GM23248 (cell line): ENCODE data around the gene RCAN2. TPM values are rescaled to one million over a fixed set of nuclear protein-coding genes. Genes with fewer than 3 reads are reported as not detected.

Experiments
- DNase-seq: peaks from one replicate; pipeline ENCODE4 v3.0.0-alpha.2; 2015
- H2AFZ ChIP-seq: fragments of 200-600 bp; sonication (generic); 2 replicates; pipeline ENCODE4 v1.6.1; 2016; ENCODE audit warnings: antibody characterized with exemption
- H3F3A ChIP-seq: fragments of 200-600 bp; sonication (generic); 2 replicates; pipeline ENCODE4 v1.6.1; 2016; ENCODE audit warnings: mild to moderate bottlenecking, antibody characterized with exemption, mixed run types; ENCODE audit not compliant: insufficient read depth
- H3K27ac ChIP-seq: fragments of 200-600 bp; sonication (generic); 2 replicates; pipeline ENCODE4 v1.5.1; 2016; ENCODE audit warnings: mild to moderate bottlenecking
- H3K27me3 ChIP-seq: fragments of 200-600 bp; sonication (generic); replicated peaks from 2 replicates; pipeline ENCODE4 v1.6.1; 2016; ENCODE audit warnings: mild to moderate bottlenecking; ENCODE audit not compliant: insufficient read depth
- H3K36me3 ChIP-seq: fragments of 200-600 bp; sonication (generic); 2 replicates; pipeline ENCODE4 v1.6.1; 2016; ENCODE audit warnings: low read depth, mild to moderate bottlenecking
- H3K4me1 ChIP-seq: fragments of 200-600 bp; sonication (generic); 2 replicates; pipeline ENCODE4 v1.6.1; 2016; ENCODE audit warnings: mild to moderate bottlenecking; ENCODE audit not compliant: insufficient read depth
- H3K4me2 ChIP-seq: fragments of 200-600 bp; sonication (generic); one replicate; pipeline ENCODE4 v1.6.1; 2016; ENCODE audit warnings: mild to moderate bottlenecking; ENCODE audit not compliant: unreplicated experiment
- H3K4me3 ChIP-seq: fragments of 200-600 bp; sonication (generic); 2 replicates; pipeline ENCODE4 v1.5.1; 2016; ENCODE audit warnings: mild to moderate bottlenecking
- H3K79me2 ChIP-seq: fragments of 200-600 bp; sonication (generic); 2 replicates; pipeline ENCODE4 v1.6.1; 2016; ENCODE audit warnings: mild to moderate bottlenecking; ENCODE audit not compliant: insufficient read depth
- H3K9ac ChIP-seq: fragments of 200-600 bp; sonication (generic); 2 replicates; pipeline ENCODE4 v1.6.1; 2016; ENCODE audit warnings: mild to moderate bottlenecking
- H3K9me2 ChIP-seq: fragments of 200-600 bp; sonication (generic); 2 replicates; pipeline ENCODE4 v1.6.1; 2016; ENCODE audit warnings: mixed run types, mild to moderate bottlenecking, moderate library complexity; ENCODE audit not compliant: insufficient read depth
- H3K9me3 ChIP-seq: fragments of 200-600 bp; sonication (generic); one replicate; pipeline ENCODE4 v1.6.1; 2017; ENCODE audit warnings: low read depth
- H4K20me1 ChIP-seq: fragments of 200-600 bp; sonication (generic); 2 replicates; pipeline ENCODE4 v1.6.0; 2016; ENCODE audit not compliant: insufficient read depth
- EZH2 ChIP-seq: fragments of 200-600 bp; sonication (generic); IDR thresholded peaks from 2 replicates; pipeline ENCODE4 v1.6.1; 2018; ENCODE audit warnings: antibody characterized with exemption, mild to moderate bottlenecking; ENCODE audit not compliant: insufficient read depth, poor library complexity, severe bottlenecking
- EZH2phosphoT487 ChIP-seq: fragments of 200-600 bp; sonication (generic); IDR thresholded peaks from 2 replicates; pipeline ENCODE4 v1.6.1; 2018; ENCODE audit warnings: antibody characterized with exemption, moderate library complexity, mild to moderate bottlenecking, low read depth; ENCODE audit not compliant: insufficient read depth
- WGBS, 2 experiments: methylation state at CpG; one replicate each; pipeline ENCODE4 v1.1.6; 2015 to 2017; ENCODE audit warnings: low lambda C conversion rate in 2 of 2, low coverage in 1 of 2; ENCODE audit errors: missing lambda C conversion rate in 2 of 2; 5-methylcytosine and 5-hydroxymethylcytosine counted together
- in situ Hi-C: fragments of 300-500 bp; cut with MboI; formaldehyde crosslinking; loops from 2 replicates; pipeline ENCODE4 v1.15.0; 2020
- polyA plus RNA-seq: library from polyadenylated mRNA; unstranded; fragments of >200 nt; fragmentation: Nextera tagmentation; extraction: Ambion mirVana; gene quantifications from 2 replicates; pipeline ENCODE4 v1.2.1, GENCODE V29; 2016
- total RNA-seq: library from RNA; depleted of rRNA; stranded (reverse); fragments of >200 nt; shearing (Covaris generic); gene quantifications from 2 replicates; pipeline ENCODE4 v1.2.3, GENCODE V29; 2014

RCAN2 gene
- total and polyA plus RNA-seq, 2 experiments from 2014 or later, result 6.5 to 8.8 TPM

GRCh38 chr6:46312654-46313053 lies 178.6 kb downstream of the RCAN2 start:
- Histone ChIP-seq H3K27me3 (no peaks in the 10 kb centered on the region), H3K4me3 (no peak overlapping the region), H3K27ac (no peak overlapping the region), H3K36me3 (no peaks in the 10 kb centered on the region), H3K9me2 (no peaks in the 10 kb centered on the region), H3F3A (peaks cover 23% of the 10 kb centered on the region), H3K4me2 (no peak overlapping the region), H3K9ac (no peak overlapping the region), H3K79me2 (no peaks in the 10 kb centered on the region), H3K9me3 (no peaks in the 10 kb centered on the region), H4K20me1 (no peaks in the 10 kb centered on the region), H2AFZ (no peak overlapping the region), H3K4me1 (peaks cover 26% of the 10 kb centered on the region)
- TF ChIP-seq EZH2phosphoT487, result no peak
- TF ChIP-seq EZH2, result no peak
- in situ Hi-C loops, result no loop called here
- DNase-seq, result no peak
- WGBS, 2 experiments, result 55 to 59% methylated on average over 3 of the region's 3 CpGs

DNA sequence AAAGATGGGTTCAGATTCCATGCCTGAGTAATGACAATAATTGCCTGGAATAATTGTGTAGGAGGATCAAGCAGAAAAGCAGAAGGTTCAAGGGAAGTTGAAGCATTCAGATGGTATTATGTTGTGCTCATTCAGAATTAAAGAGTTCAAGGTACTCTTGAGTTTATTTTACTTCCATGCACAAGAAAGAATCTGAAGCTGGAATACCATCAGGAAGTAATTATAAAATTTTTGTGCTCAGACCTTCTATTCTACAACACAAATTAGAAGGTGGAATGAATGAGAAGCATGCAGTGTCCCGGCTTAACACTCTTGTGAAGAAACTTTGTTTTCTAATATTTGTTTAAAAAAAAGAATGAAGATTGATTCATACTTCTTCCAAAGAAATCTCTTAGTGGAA lies 181.1 kb downstream of the RCAN2 start:
- TF ChIP-seq EZH2, result no peak
- no peak for TF ChIP-seq EZH2phosphoT487
- H3K4me2 ChIP-seq, result peak overlapping the region; percentile 51
- H3K9me3 ChIP-seq, result no peaks in the 10 kb centered on the region
- no peak overlapping the region for H3K27ac ChIP-seq
- in situ Hi-C loops, result no loop called here
- H3K36me3 ChIP-seq, result no peaks in the 10 kb centered on the region
- peak; percentile 46 for DNase-seq
- H3K27me3 ChIP-seq, result no peaks in the 10 kb centered on the region
- no peak overlapping the region for H2AFZ ChIP-seq
- H3F3A ChIP-seq, result peaks cover 23% of the 10 kb centered on the region
- H3K4me1 ChIP-seq, result peaks cover 26% of the 10 kb centered on the region
- no peaks in the 10 kb centered on the region for H3K79me2 ChIP-seq
- 0 out of 2 replicates have a peak overlapping the region, but pooled peaks have one; percentile 4 for H3K4me3 ChIP-seq
- H4K20me1 ChIP-seq, result no peaks in the 10 kb centered on the region
- H3K9ac ChIP-seq, result no peak overlapping the region
- H3K9me2 ChIP-seq, result no peaks in the 10 kb centered on the region
- WGBS, 2 experiments, result 4 to 6% methylated on average over 1 of the region's 1 CpG

DNA sequence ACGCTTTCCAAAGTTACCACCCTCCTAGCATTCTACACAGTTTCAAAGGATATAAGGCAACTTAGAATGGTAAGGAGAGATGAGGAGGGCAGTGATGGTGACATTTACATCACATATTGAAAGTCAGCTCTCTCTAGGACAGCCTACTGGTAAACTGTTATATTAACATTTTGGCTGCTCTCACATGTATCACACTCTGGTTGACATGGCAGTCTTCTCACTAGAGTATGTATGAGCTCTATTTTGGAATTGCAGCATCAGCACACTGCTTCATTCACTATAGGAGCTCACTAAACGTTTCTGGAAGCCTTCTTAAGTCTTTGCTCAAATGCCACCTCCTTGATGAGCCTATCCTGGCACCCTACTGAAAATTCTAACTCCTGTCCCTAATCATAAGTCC lies 184.8 kb downstream of the RCAN2 start:
- Histone ChIP-seq H2AFZ (no peak overlapping the region), H3F3A (peaks cover 23% of the 10 kb centered on the region), H3K4me2 (no peak overlapping the region), H3K9me3 (no peaks in the 10 kb centered on the region), H3K27ac (no peak overlapping the region), H4K20me1 (no peaks in the 10 kb centered on the region), H3K79me2 (no peaks in the 10 kb centered on the region), H3K4me1 (peaks cover 26% of the 10 kb centered on the region), H3K4me3 (no peak overlapping the region), H3K9ac (no peak overlapping the region), H3K36me3 (no peaks in the 10 kb centered on the region), H3K9me2 (no peaks in the 10 kb centered on the region), H3K27me3 (no peaks in the 10 kb centered on the region)
- no peak for DNase-seq
- TF ChIP-seq EZH2 (no peak), EZH2phosphoT487 (no peak)
- 50 to 55% methylated on average over 2 of the region's 2 CpGs for WGBS, 2 experiments
- in situ Hi-C loops, result no loop called here

DNA sequence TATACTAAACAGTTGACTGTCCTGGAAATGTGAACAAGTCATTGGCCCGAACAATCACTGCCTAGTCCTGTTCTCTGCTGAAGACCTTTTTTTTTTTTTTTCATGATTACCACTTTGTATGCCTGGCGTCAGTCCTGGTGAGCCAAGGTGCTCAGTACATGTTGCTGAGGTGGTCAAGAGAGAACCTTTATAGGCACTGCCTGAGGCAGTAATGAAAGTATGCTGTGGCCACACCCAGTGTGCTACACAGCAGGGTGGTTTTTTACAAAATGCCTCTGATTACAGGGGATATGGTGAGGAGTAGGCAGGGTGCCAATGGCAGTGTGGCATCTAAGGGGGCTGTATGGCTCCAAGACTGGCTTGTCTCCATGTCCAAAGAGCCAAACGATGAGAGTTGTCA lies 185.4 kb downstream of the RCAN2 start:
- no peak overlapping the region for H3K9ac ChIP-seq
- no peaks in the 10 kb centered on the region for H3K79me2 ChIP-seq
- TF ChIP-seq EZH2phosphoT487 (no peak), EZH2 (no peak)
- no peak overlapping the region for H2AFZ ChIP-seq
- WGBS, 2 experiments, result 62 to 67% methylated on average over 3 of the region's 3 CpGs
- no peak for DNase-seq
- peaks cover 18% of the 10 kb centered on the region for H3F3A ChIP-seq
- no peaks in the 10 kb centered on the region for H4K20me1 ChIP-seq
- in situ Hi-C loops, result no loop called here
- H3K36me3 ChIP-seq, result no peaks in the 10 kb centered on the region
- no peaks in the 10 kb centered on the region for H3K9me3 ChIP-seq
- H3K4me1 ChIP-seq, result peaks cover 23% of the 10 kb centered on the region
- H3K4me2 ChIP-seq, result no peak overlapping the region
- H3K27me3 ChIP-seq, result no peaks in the 10 kb centered on the region
- H3K27ac ChIP-seq, result no peak overlapping the region
- H3K4me3 ChIP-seq, result no peak overlapping the region
- no peaks in the 10 kb centered on the region for H3K9me2 ChIP-seq

DNA sequence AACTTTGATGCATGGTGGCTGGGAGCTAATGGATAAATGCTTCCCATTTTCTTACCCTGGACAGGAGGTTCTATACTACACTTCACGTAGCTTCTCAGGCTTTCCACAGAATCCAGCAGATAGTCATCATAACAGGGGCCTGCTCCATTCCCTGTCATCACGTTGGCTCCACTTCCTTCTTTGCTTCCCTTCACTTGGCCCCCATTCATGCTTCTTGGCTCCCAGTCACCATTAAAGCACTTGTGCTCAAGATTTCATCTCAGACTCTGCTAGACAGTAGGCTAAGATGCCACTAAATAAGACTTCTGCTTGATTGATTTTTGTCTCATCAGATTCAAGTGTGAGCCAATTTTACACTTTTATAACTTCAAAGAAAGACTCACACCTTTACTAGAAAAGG lies 186.0 kb downstream of the RCAN2 start:
- peaks cover 17% of the 10 kb centered on the region for H3K4me1 ChIP-seq
- DNase-seq, result no peak
- 48 to 61% methylated on average over 2 of the region's 2 CpGs for WGBS, 2 experiments
- H3K27me3 ChIP-seq, result no peaks in the 10 kb centered on the region
- no peaks in the 10 kb centered on the region for H3K9me3 ChIP-seq
- H4K20me1 ChIP-seq, result no peaks in the 10 kb centered on the region
- no peak overlapping the region for H3K4me3 ChIP-seq
- H3K4me2 ChIP-seq, result no peak overlapping the region
- H3K79me2 ChIP-seq, result no peaks in the 10 kb centered on the region
- in situ Hi-C loops, result no loop called here
- H3K36me3 ChIP-seq, result no peaks in the 10 kb centered on the region
- H2AFZ ChIP-seq, result no peak overlapping the region
- H3K27ac ChIP-seq, result no peak overlapping the region
- TF ChIP-seq EZH2phosphoT487, result no peak
- no peak for TF ChIP-seq EZH2
- H3F3A ChIP-seq, result peaks cover 12% of the 10 kb centered on the region; the same call in 1 of the 2 replicates
- no peak overlapping the region for H3K9ac ChIP-seq
- no peaks in the 10 kb centered on the region for H3K9me2 ChIP-seq
